ENCODE results near the gene LEMD2.

The LEMD2 gene

GRCh38 chr6:33819021-33819420 is 30.1 kb upstream of the LEMD2 start:
- DNase-seq (ENCODE audit: low spot score), result no peak

GRCh38 chr6:33818293-33818692 is 29.4 kb upstream of the LEMD2 start:
- DNase-seq (ENCODE audit: low spot score), result no peak

- no peak for DNase-seq (ENCODE audit: low spot score)
Observed at GRCh38 chr6:33817489-33817888, 28.6 kb upstream of the LEMD2 start.

GRCh38 chr6:33816911-33817310 is 28.0 kb upstream of the LEMD2 start:
- DNase-seq (ENCODE audit: low spot score), result no peak

- peak; percentile 37 for DNase-seq (ENCODE audit: low spot score)
Observed at GRCh38 chr6:33815854-33816253, 26.9 kb upstream of the LEMD2 start.

GRCh38 chr6:33813990-33814985 is 25.4 kb upstream of the LEMD2 start:
- no peak for DNase-seq (ENCODE audit: low spot score)

- no peak for DNase-seq (ENCODE audit: low spot score)
Observed at GRCh38 chr6:33813246-33813904, 24.4 kb upstream of the LEMD2 start.

GRCh38 chr6:33812669-33813068 is 23.7 kb upstream of the LEMD2 start:
- DNase-seq (ENCODE audit: low spot score), result no peak

GRCh38 chr6:33809594-33809993 is 20.7 kb upstream of the LEMD2 start:
- no peak for DNase-seq (ENCODE audit: low spot score)

- no peak for DNase-seq (ENCODE audit: low spot score)
Observed at GRCh38 chr6:33808641-33809180, 19.8 kb upstream of the LEMD2 start.

GRCh38 chr6:33807606-33808005 is 18.7 kb upstream of the LEMD2 start:
- DNase-seq (ENCODE audit: low spot score), result no peak

GRCh38 chr6:33806841-33807240 is 17.9 kb upstream of the LEMD2 start:
- DNase-seq (ENCODE audit: low spot score), result no peak

- no peak for DNase-seq (ENCODE audit: low spot score)
Observed at GRCh38 chr6:33803571-33804053, 14.7 kb upstream of the LEMD2 start, which contains the start of gene MLN. MLN (minus strand) TSS chr6:33804003; CDS start chr6:33801163, 2,840 bp downstream.

GRCh38 chr6:33802186-33802958 is 13.4 kb upstream of the LEMD2 start:
- DNase-seq (ENCODE audit: low spot score), result no peak

- no peak for DNase-seq (ENCODE audit: low spot score)
Observed at GRCh38 chr6:33801611-33802010, 12.7 kb upstream of the LEMD2 start.

GRCh38 chr6:33800248-33800969 is 11.5 kb upstream of the LEMD2 start:
- DNase-seq (ENCODE audit: low spot score), result no peak

- no peak for DNase-seq (ENCODE audit: low spot score)
Observed at GRCh38 chr6:33799454-33800113, 10.7 kb upstream of the LEMD2 start.

GRCh38 chr6:33798343-33798848 is 9.5 kb upstream of the LEMD2 start:
- DNase-seq (ENCODE audit: low spot score), result no peak

GRCh38 chr6:33797626-33798342 is 8.9 kb upstream of the LEMD2 start:
- no peak for DNase-seq (ENCODE audit: low spot score)
